MG63 (cell line): ENCODE measurements around the gene HGF. TPM values are rescaled to one million over a fixed set of nuclear protein-coding genes. Genes with fewer than 3 reads are reported as not detected.

Experiments
- DNase-seq: peaks from one replicate; pipeline ENCODE4 v3.0.0-alpha.2; 2020
- H3K27me3 ChIP-seq: fragments of 250-450 bp; sonication (Bioruptor Pico); 2 replicates; pipeline ENCODE4 v1.5.1; 2020; ENCODE audit warnings: mild to moderate bottlenecking, moderate library complexity
- H3K36me3 ChIP-seq: fragments of 250-450 bp; sonication (Bioruptor Pico); 2 replicates; pipeline ENCODE4 v1.5.1; 2020; ENCODE audit warnings: mild to moderate bottlenecking, moderate library complexity
- H3K4me3 ChIP-seq: fragments of 250-450 bp; sonication (Bioruptor Pico); 2 replicates; pipeline ENCODE4 v1.5.1; 2020; ENCODE audit warnings: mild to moderate bottlenecking, moderate library complexity
- H3K9me3 ChIP-seq: fragments of 250-450 bp; sonication (Bioruptor Pico); 2 replicates; pipeline ENCODE4 v1.5.1; 2020; ENCODE audit warnings: mild to moderate bottlenecking, moderate library complexity
- total RNA-seq: library from RNA; depleted of rRNA; stranded (reverse); fragments of >200 nt; shearing (Covaris generic); gene quantifications from 2 replicates; pipeline ENCODE4 v1.2.3, GENCODE V29; 2014; ENCODE audit warnings: low replicate concordance

The HGF gene
- total RNA-seq, 1 experiment from 2014 or later, result 41.0 TPM

DNA sequence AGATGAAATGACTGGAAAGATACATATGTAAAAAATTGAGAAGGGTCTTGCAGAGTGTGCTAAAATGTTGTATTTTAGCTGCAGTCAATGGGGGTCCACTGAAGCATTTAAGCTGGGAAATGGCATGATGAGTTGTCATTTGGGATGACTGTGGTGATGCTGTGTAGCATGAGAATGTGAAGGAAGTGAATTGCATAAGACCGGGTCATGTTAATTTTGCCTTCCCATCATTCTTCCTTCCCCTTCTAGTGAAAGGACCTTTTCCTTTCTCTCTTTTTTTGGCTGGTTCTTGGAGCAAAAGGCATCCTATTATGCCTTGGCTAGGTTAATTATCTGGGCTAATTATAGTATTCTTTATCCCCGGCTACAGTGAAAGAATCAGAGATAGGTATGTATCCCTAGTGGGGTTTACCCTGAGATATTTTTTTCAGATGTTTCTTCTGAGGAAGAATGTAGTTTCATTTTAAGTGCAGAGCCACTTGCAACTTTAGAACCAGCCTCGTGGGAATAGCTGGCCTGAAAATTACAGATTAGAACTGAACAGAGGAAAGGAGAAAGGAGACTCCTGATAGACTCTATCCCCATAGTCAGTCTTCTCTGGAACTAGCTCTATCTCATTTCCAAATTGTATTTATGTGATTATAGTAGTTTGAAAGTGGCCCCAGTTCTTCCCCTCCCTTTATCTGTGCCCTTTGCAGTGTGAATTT is 93.6 kb downstream of the HGF start:
- DNase-seq, result no peak

DNA sequence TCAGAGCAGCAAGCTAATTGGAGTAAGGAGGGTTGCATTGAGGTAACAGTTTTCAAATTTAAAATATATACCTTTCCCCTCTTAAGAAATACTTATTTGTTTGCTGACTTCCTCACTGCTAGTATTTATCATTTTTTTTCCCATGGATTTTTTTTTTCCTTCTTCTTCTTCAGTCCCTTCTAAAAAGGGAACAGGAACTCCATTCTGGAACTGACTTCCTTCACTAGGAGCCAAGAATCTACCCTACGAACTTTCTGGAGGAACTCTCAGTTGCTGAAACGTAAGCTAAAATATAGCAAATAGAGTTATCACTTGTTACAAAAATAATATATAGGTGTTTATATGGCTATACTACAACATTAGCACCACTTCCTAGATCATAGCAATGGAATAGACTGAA is 95.4 kb downstream of the HGF start:
- Histone ChIP-seq H3K4me3 (no peak overlapping the region), H3K27me3 (no peaks in the 10 kb centered on the region), H3K9me3 (no peaks in the 10 kb centered on the region), H3K36me3 (no peaks in the 10 kb centered on the region)
- DNase-seq, result no peak

More for the DNA sequence above, 93.6 kb downstream of the HGF start:
- no peak overlapping the region for H3K4me3 ChIP-seq
- no peaks in the 10 kb centered on the region for H3K27me3 ChIP-seq
- no peaks in the 10 kb centered on the region for H3K36me3 ChIP-seq
- H3K9me3 ChIP-seq, result no peaks in the 10 kb centered on the region

DNA sequence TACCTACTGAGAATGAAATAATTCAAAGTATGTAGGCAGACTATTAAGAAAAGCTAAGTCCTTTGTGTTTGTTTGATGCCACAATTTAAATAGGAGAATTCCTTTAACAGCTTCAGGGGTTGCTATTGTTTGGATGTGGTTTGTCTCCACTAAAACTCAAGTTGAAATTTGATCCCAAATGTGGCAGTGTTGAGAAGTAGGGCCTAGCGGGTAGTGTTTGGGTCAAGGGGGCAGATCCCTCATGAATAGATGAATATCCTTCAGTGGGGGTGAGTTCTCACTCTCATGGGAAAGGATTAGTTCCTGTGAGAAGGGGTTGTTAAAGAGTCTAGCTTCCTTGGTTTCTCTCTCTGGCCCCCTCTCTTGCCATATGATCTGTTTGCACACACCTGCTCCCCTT is 97.0 kb downstream of the HGF start:
- H3K9me3 ChIP-seq, result no peaks in the 10 kb centered on the region
- no peaks in the 10 kb centered on the region for H3K36me3 ChIP-seq
- DNase-seq, result no peak
- H3K27me3 ChIP-seq, result no peaks in the 10 kb centered on the region
- no peak overlapping the region for H3K4me3 ChIP-seq

DNA sequence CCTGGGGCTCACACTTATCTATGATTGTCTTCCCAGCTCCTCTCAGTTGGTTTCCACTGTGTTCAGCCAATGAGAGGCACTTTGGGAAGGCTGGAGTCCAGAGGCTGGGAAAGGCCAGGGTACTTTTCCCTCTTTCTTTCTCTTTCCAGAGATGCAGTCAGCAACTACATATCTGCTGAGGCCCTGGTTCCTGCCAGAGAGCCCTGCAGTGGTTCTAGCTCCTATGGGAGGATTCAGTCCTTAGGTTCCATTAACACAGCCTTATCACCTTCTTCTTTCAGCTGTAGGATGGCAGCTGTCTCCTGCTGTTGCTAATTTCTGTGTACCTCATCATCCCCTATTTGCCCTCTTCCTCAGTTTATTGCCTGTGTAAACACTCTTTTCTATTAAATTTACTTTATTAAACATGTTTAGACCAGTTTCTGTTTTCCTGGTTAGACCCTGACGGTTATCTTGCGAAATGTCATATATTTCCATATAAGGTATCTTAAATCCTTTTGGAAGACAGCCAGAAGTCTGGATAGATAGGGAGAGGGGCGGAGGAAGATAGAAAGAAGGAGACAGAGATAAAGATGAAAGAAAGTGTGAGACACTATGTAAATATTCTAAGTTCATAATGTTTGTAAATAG is 100.3 kb downstream of the HGF start:
- no peaks in the 10 kb centered on the region for H3K36me3 ChIP-seq
- no peaks in the 10 kb centered on the region for H3K9me3 ChIP-seq
- no peak overlapping the region for H3K4me3 ChIP-seq
- no peaks in the 10 kb centered on the region for H3K27me3 ChIP-seq
- DNase-seq, result no peak

DNA sequence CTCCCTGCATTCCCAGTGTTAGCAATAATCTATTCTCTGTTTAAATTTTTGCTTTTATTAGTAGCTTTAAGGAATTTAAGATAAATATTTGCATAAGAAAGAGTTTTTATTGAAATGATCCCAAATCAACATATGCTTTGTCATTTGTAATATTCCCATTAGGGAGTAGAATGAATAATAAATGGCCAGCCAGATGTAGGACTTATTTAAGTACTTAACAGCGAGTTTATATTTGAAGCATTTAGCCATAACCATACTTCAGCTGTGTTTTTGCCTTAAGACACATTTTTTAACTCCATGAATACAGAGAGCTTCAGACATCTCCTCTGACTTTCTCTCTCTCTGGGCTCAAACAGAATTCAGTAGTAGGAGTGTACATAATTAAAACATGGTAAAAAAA is 103.6 kb downstream of the HGF start:
- Histone ChIP-seq H3K27me3 (no peaks in the 10 kb centered on the region), H3K36me3 (no peaks in the 10 kb centered on the region), H3K9me3 (no peaks in the 10 kb centered on the region), H3K4me3 (no peak overlapping the region)
- no peak for DNase-seq

DNA sequence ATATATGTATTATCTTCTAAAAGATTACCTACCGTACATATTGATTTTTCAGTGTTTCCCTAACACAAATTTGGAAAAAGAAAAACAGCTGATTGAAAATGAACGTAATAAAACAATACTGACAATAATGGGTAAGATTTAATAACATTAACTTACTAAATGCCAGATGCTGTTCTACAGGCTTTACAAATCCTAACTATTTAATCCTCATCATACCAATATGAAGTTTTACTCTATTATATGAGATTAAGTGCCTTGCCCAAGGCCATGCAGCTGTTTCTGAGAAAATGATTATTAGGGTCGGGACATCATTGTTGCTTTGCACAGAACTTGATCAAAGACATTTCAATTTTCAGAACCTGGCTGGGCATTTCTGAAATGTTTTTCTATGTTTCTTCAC is 104.6 kb downstream of the HGF start:
- H3K36me3 ChIP-seq, result no peaks in the 10 kb centered on the region
- H3K4me3 ChIP-seq, result no peak overlapping the region
- no peaks in the 10 kb centered on the region for H3K9me3 ChIP-seq
- H3K27me3 ChIP-seq, result no peaks in the 10 kb centered on the region
- DNase-seq, result no peak

DNA sequence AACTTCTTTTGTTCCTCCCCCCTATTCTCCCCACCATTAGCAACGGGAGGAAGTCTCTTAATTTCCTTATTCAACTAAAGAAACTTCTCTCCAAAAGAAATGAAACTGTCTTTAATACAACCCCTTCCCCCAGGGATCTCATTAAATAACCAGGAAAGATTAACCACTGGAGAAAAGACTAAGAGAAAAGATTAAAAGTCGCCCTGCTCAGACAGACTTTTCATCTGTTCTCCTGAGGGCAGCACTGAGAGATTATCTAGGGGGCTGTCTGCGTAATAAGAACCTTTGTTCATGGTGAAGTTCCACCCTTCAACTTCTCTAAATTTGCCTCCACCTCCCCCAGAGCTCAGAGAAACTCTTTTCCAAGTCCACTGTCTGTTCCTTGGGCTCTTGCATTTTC is 105.5 kb downstream of the HGF start:
- no peaks in the 10 kb centered on the region for H3K36me3 ChIP-seq
- no peak overlapping the region for H3K4me3 ChIP-seq
- H3K9me3 ChIP-seq, result no peaks in the 10 kb centered on the region
- no peak for DNase-seq
- no peaks in the 10 kb centered on the region for H3K27me3 ChIP-seq

DNA sequence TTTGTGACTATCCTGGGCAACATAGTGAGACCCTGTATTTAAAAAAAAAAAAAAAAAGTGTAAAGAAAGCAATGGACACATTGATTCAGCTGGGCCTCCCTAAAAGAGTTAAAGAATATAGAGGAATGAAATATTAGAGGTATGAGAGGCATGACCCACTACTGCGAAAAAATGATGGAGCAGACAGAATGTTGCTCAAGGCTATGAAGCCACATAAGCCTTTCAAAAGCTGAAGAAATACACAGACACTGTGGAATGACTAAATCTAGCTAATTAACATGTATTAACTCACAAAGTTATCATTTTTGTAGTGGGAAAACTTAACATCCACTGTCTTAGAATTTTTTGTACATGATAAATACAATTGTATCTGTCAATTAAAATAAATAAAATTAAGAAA is 107.3 kb downstream of the HGF start:
- Histone ChIP-seq H3K4me3 (no peak overlapping the region), H3K27me3 (no peaks in the 10 kb centered on the region), H3K9me3 (no peaks in the 10 kb centered on the region), H3K36me3 (no peaks in the 10 kb centered on the region)
- DNase-seq, result no peak

DNA sequence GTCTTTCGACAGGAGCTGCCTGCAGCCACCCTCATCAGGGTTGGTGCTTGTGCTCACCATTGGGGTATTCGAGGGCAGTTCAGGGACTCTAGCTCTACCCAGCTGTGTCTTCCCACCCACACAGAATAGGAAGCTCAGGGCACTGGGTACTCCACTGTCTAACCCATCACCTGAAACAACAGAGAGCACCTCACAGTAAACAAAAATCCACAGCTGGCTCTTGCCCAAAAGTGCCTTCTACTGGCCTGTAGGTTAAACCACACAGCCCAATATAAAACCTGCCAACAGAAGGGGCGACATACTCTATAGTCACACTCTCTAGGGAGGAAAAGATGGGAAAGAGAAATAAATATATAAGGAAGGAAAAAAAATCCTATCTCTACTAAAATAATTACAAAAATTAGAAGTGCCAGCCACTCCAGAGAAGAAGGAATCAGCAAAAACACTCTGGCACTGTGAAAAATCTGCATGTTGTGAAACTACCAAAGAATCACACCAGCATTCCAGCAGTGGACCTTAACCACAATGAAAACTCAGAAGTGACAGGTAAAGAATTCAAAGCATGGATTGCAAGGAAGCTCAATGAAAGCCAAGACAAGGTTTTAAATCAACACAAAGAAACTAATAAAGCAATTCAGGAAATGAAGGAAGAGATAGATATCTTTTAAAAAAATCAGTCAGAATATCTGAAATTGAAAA is 110.0 kb downstream of the HGF start:
- H3K27me3 ChIP-seq, result no peaks in the 10 kb centered on the region
- H3K36me3 ChIP-seq, result no peaks in the 10 kb centered on the region
- no peak for DNase-seq

DNA sequence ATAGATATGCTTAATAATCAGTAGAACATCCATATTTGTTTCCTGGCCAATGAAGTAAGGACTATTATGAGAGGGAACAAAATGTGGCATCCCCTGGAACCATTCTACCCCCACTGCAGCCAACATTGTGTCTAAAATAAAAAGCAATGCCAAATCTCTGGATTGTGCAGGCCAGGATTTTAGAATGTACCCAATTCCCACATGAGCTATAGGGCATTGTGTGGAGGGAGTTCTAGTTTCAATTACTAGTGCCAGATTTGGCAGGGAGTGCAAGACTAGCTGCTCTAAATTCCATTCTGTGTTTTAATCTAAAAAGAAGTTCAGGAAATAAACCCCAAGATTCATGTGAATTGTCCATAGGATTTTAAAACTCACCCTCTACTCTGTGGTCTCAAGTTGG is 112.3 kb downstream of the HGF start:
- H3K27me3 ChIP-seq, result no peaks in the 10 kb centered on the region
- H3K4me3 ChIP-seq, result no peak overlapping the region
- peaks cover 3% of the 10 kb centered on the region for H3K9me3 ChIP-seq
- no peaks in the 10 kb centered on the region for H3K36me3 ChIP-seq
- DNase-seq, result no peak

More for the DNA sequence above, 110.0 kb downstream of the HGF start:
- Histone ChIP-seq H3K4me3 (no peak overlapping the region), H3K9me3 (no peaks in the 10 kb centered on the region)

DNA sequence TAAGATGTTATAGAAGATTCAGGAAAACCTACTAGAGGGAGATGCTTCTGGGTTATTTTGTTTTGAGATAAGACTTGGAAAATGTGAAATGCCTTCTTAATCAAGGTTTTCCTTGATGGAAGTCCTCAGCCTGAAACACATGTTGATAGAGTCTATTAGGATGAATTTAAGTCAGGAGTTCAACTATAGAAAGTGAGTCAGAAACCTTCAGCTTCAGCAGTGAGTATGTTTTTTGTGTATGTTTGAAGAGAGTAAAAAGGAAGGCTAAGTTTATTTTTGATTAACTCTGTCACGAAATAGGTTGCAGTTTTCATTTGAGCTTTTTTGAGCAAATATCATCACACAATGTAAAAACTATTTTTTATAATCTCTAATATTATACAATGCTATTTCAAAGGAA is 114.6 kb downstream of the HGF start:
- Histone ChIP-seq H3K9me3 (peaks cover 15% of the 10 kb centered on the region), H3K4me3 (no peak overlapping the region), H3K27me3 (no peaks in the 10 kb centered on the region), H3K36me3 (no peaks in the 10 kb centered on the region)
- no peak for DNase-seq

DNA sequence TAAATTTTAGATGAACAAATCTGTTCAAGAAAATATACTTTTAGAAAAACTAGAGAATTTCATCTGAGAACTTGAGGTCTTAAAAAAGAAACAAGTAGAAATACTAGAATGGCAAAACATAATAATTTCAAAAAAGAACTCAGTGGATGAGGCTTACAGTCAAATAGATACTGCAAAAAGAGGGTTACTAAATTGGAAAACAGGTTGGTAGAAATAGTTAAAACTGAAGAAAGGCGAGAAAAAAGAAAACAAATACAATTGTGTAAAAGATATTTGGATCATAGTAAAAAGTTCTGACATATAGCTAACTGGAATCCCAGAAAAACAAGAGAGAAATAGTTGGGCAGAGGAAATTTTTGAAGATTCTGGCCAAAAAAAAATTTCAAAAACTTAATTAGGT is 117.6 kb downstream of the HGF start:
- H3K27me3 ChIP-seq, result no peaks in the 10 kb centered on the region
- H3K9me3 ChIP-seq, result peaks cover 15% of the 10 kb centered on the region
- no peak for DNase-seq
- no peaks in the 10 kb centered on the region for H3K36me3 ChIP-seq
- H3K4me3 ChIP-seq, result no peak overlapping the region
